GM21529 (cell line): ENCODE results near the gene FOCAD.

Source experiments
- ATAC-seq: cut with Tn5 transposase; IDR thresholded peaks from one replicate; pipeline ENCODE4 v1.9.1; 2021; ENCODE audit not compliant: unreplicated experiment

The FOCAD gene

GRCh38 chr9:20786807-20787206 is 102.7 kb downstream of the FOCAD start:
- ATAC-seq, result no peak

DNA sequence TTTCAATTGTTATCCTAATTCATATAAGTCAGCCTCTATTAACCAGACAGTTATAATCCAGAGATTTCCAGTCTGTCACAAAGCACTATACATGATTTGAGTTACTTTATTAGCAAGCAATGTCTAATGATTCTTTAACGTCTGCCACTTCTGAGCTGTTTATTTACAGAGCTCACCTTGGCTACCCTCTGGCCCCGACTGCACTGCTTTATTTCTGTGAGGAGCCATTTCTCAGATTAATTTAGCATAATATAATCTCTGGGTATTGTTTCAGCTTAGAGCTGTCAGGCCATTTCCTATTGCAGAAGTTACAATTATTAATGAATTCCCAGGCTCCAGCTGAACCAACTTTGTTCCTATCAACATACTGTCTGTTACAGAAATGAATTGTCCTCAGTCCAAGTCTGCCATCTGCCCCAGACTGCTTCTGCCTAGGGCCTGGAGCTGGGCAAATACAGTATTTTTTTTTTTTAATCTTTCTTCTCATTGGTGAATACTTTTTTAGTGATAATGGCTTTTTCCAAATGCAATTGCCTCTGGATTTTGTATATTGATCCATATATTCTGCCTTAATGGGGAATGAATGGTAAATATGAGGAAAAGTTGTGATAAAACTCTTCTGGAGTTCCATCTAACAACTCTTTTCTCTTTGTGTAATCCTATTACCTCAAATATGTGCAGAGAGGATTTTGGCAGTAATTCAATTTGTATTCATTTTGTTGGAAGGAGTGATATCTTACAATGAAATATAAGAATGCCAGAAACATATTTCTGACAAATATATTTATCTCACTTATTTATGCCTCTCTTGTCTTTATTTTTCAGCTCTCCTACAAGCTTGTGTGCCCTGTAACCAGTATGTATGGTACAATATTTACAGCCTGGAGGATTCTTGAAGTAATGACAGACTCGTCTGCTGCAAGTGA is 104.7 kb downstream of the FOCAD start:
- no peak for ATAC-seq

DNA sequence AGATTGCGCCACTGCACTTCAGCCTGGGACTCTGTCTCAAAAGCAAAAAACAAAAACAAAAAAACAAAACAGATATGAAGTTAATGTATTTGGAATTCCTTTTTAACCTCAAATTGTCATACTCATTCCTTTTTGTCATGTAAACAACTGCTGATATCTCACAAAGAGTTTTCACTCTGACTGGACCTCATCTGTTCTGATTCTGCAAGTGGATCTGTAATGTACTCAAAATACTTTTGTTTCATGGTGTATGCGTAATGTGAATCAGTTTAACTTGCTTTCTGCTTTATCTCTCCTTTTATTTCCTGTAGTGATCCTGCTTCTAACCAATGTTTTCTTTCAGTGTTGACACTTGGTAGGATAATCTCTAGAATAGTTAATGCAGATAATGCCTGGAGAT is 106.7 kb downstream of the FOCAD start:
- ATAC-seq, result no peak

GRCh38 chr9:20791682-20792081 is 107.6 kb downstream of the FOCAD start:
- no peak for ATAC-seq

GRCh38 chr9:20804489-20805250 is 120.6 kb downstream of the FOCAD start:
- ATAC-seq, result no peak

- ATAC-seq, result no peak
Measured at GRCh38 chr9:20805766-20806165, 121.7 kb downstream of the FOCAD start.

- ATAC-seq, result no peak
Measured at GRCh38 chr9:20808002-20808401, 123.9 kb downstream of the FOCAD start.

GRCh38 chr9:20811872-20812271 is 127.8 kb downstream of the FOCAD start:
- ATAC-seq, result no peak

DNA sequence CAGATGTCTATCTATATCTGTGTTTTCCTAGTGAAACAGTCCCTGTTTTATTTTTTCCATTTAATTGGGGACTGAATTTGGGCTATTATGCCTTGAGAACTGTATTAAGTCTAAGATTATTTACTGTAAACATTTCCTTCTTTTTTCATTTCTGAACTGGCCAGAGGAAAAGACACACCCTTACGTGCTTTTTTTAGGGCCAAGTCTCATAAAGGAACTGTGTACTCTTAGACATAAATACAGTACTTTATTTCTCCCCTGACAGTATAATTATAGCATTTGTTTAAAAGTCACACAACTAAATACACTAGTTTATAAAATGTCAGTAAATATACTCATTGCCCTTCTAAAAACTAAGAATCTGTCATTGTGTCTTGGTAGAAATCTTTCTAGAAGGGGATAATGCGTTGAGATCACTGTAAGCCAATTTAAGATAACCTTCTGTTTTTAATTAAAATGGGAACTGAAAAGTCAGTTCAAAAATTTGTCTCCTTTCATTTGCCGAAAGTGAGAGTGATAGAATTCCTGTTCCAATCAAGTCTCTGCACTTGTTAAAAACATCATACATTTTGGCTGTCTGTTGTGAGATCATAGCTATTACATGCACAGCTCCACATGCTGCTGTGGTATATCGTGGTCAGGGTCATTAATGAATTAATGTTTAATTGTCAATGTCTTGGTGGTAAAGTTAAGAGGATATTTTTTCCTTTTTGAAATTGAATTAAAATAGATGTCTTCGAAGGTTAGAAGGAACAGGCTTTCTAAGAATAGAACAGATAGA is 132.1 kb downstream of the FOCAD start:
- no peak for ATAC-seq

- no peak for ATAC-seq
Measured at GRCh38 chr9:20823051-20823450, 139.0 kb downstream of the FOCAD start.

DNA sequence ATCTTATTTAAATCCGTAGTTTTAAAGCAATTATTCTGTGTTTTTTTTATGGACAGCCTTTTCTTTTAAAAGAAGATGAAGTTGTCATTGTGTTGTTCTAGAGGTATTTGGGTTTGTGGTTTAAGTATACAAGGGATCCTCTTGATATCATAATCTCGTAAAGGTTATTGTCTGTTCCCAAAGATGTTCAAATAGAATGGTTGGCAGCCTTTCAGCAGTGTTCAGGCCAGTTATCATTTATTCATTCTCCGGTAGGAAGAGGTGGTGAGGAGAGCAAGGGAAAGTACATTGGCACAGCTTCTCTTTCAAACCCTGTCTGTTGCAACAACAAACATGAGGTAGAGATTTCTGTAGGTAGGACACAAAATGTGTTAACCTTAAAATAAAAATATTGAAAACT is 147.0 kb downstream of the FOCAD start:
- no peak for ATAC-seq

- ATAC-seq, result no peak
Measured at GRCh38 chr9:20832775-20833174, 148.7 kb downstream of the FOCAD start.

DNA sequence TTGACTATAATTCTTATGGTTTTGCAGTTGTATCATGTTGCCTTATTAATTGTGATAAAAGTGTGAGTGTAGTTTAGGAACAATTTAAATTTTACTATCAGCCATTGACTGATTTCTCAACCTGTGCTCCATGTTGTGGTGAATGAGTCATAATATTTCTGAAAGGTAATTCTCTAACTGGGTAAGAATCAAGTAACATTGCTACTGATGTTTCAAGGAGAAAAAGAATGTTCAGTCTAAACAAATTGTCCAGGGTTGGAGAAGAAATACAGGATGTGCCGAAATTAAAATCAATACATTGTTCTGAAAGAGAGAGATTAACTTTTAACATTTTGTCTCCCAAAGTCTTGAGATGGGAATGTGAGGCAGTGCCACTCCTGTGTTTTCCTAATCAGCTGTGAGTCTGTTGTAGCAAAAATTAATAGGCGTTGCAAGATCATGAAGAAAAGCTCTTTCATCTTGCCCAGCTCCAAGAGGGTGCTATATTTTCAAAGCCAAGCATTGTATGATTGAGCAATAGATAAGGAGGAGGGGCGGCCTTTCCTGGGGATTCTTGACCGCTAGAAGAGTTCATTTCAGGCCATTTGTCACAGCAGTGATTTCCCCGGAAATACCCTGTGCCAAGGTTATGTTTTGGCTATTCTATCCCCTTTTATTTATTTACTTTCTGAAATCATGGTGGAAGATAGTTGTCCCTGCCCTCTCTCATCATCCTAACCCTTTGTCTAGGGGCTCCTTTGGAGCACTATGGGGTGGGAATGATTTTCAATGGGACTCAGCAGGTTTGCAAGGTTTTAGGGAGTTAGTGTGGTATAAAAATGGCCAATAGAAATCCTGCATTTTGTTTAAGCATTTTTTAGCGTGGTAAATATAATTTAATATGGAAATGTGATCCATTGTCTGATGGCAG is 151.6 kb downstream of the FOCAD start:
- no peak for ATAC-seq

DNA sequence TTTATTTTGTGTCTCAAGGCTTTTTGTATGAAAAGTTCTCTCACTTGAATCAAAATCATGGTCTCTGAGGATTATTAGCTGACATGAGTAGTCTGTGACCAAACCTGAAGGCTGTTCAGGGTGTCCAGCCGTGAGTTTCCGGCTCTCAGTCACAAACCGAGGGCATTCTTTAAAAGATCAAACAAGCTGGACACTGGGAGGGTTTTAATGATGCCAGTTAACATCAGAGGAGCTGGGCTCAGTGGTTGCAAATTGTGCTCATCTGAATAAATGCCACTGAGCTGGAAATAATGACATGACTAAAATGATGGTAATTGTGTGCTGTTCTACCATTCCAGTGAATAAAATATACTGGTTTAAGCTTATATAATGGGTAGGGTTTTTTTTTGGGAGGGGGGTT is 153.1 kb downstream of the FOCAD start:
- no peak for ATAC-seq

GRCh38 chr9:20838218-20838617 is 154.2 kb downstream of the FOCAD start:
- no peak for ATAC-seq

DNA sequence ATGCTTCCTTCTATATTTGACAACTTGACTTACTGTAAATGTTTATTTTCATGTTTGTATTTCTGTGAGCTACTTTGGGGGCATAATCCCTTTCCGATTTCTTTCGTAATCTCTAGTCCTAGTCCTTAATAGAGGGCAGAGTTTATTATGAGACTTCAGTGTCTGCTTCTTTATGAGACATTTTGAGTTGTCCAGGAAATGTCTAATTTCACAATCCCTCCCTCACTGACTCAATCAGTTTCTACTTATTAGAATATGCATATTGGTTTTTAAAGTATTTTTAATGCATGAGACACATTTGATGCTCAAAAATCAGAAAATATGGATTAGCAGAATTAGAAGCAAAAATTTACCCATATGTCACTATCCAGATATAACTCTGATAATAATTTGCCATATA is 160.9 kb downstream of the FOCAD start:
- no peak for ATAC-seq

- no peak for ATAC-seq
Measured at GRCh38 chr9:20848490-20848889, 164.4 kb downstream of the FOCAD start.

DNA sequence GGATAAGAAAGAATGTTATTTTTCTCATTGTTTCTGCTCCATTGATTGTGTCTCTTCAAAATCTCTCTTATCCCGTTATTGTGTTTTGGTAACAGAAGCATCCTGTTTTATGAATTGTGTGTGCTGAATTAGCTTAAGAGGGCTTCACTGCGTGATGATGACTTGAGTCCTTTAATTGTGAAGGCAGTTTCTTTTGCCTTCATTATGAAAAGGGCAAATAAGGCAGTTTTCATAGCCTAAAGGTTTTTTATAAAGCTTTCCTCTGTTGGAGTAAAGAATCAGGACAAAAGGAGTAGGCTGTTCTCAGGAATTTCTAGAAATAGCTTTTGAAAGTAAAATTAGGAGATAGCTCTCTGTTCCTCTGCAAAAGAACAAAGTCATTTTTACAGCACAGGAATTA is 169.8 kb downstream of the FOCAD start:
- ATAC-seq, result no peak

GRCh38 chr9:20854444-20854843 is 170.4 kb downstream of the FOCAD start:
- ATAC-seq, result no peak

- no peak for ATAC-seq
Measured at GRCh38 chr9:20863945-20864344, 179.9 kb downstream of the FOCAD start.
